IMR-90 (cell line): ENCODE results near the gene LSM14B. TPM values are rescaled to one million over a fixed set of nuclear protein-coding genes. Genes with fewer than 3 reads are reported as not detected.

Source experiments
- ATAC-seq: fragments of 200-7000 bp; cut with Tn5 transposase; 2 replicates; pipeline ENCODE4 v1.9.1; 2020; ENCODE audit warnings: low read depth, mild to moderate bottlenecking, moderate library complexity
- BruUV-seq: library from RNA; stranded (reverse); fragments of 400-500 nt; replicated peaks from 2 replicates; lab custom pipeline; 2021; lab: Mats Ljungman, UMichigan
- CTCF ChIA-PET: fragments of 300-600 bp; formaldehyde crosslinking; extraction: SDS; loops from one replicate; lab custom pipeline; 2021; ENCODE audit warnings: antibody characterized with exemption; lab: Yijun Ruan, JAX
- POLR2A ChIA-PET: fragments of 300-600 bp; sonication (Branson Sonifier 250); formaldehyde crosslinking; loops from one replicate; lab custom pipeline; 2022; ENCODE audit warnings: antibody characterized with exemption; ENCODE audit not compliant: unreplicated experiment; lab: Charles Lee
- DNase-seq: peaks from one replicate; pipeline ENCODE4 v3.0.0; 2013
- H2AFZ ChIP-seq: replicated peaks from 2 replicates; pipeline ENCODE3; 2013; ENCODE audit warnings: low read length, mild to moderate bottlenecking; ENCODE audit not compliant: poor library complexity
- H2AK5ac ChIP-seq: 2 replicates; pipeline ENCODE4 v1.6.1; 2013; ENCODE audit warnings: low read depth, low read length, inconsistent platforms
- H2AK9ac ChIP-seq: replicated peaks from 2 replicates; pipeline ENCODE3; 2013; ENCODE audit warnings: mild to moderate bottlenecking, low read depth, low read length, moderate library complexity; ENCODE audit not compliant: poor library complexity
- H2BK120ac ChIP-seq: 2 replicates; pipeline ENCODE4 v1.6.1; 2013; ENCODE audit warnings: low read depth, low read length, inconsistent platforms
- H2BK15ac ChIP-seq: 3 replicates; pipeline ENCODE4 v1.6.1; 2013; ENCODE audit warnings: low read depth, low read length, inconsistent platforms
- H2BK20ac ChIP-seq: 2 replicates; pipeline ENCODE4 v1.6.1; 2013; ENCODE audit warnings: low read depth, mild to moderate bottlenecking, inconsistent platforms, low read length, moderate library complexity
- H2BK5ac ChIP-seq: 2 replicates; pipeline ENCODE4 v1.6.1; 2013; ENCODE audit warnings: mild to moderate bottlenecking, low read depth, low read length, inconsistent platforms; ENCODE audit not compliant: poor library complexity, severe bottlenecking
- H3K14ac ChIP-seq: replicated peaks from 2 replicates; pipeline ENCODE4 v1.6.1; 2013; ENCODE audit warnings: low read depth, low read length, inconsistent platforms
- H3K18ac ChIP-seq: 2 replicates; pipeline ENCODE4 v1.6.1; 2013; ENCODE audit warnings: low read depth, low read length, control low read depth
- H3K23ac ChIP-seq: 2 replicates; pipeline ENCODE4 v1.6.1; 2013; ENCODE audit warnings: low read depth, low read length, inconsistent platforms
- H3K27ac ChIP-seq: 2 replicates; pipeline ENCODE4 v1.5.1; 2013; ENCODE audit warnings: mild to moderate bottlenecking, control low read depth, low read length; ENCODE audit not compliant: insufficient read depth
- H3K27me3 ChIP-seq: 2 replicates; pipeline ENCODE4 v1.6.1; 2013; ENCODE audit warnings: low read length; ENCODE audit not compliant: control insufficient read depth, insufficient read depth
- H3K36me3 ChIP-seq: 2 replicates; pipeline ENCODE4 v1.6.1; 2013; ENCODE audit warnings: low read length, mixed read lengths; ENCODE audit not compliant: control insufficient read depth, insufficient read depth
- H3K4ac ChIP-seq: 2 replicates; pipeline ENCODE4 v1.6.1; 2013; ENCODE audit warnings: low read depth, low read length, inconsistent platforms
- H3K4me1 ChIP-seq: 2 replicates; pipeline ENCODE4 v1.6.1; 2013; ENCODE audit warnings: low read length, mixed read lengths; ENCODE audit not compliant: control insufficient read depth, insufficient read depth
- H3K4me2 ChIP-seq: 2 replicates; pipeline ENCODE4 v1.6.1; 2013; ENCODE audit warnings: low read depth, mild to moderate bottlenecking, control low read depth, low read length, moderate library complexity
- H3K4me3 ChIP-seq: 2 replicates; pipeline ENCODE4 v1.5.1; 2013; ENCODE audit warnings: low read depth, mild to moderate bottlenecking, control low read depth, low read length, moderate library complexity; ENCODE audit not compliant: insufficient read depth
- H3K56ac ChIP-seq: 2 replicates; pipeline ENCODE4 v1.6.1; 2013; ENCODE audit warnings: low read length, inconsistent platforms; ENCODE audit not compliant: insufficient read depth; ENCODE audit errors: extremely low read depth
- H3K79me1 ChIP-seq, 2 experiments: 2 replicates each; pipeline ENCODE4 v1.6.1; 2013; ENCODE audit warnings: low read length in 2 of 2, inconsistent platforms in 1 of 2, low read depth in 1 of 2
- H3K9ac ChIP-seq: 2 replicates; pipeline ENCODE4 v1.6.1; 2013; ENCODE audit warnings: low read depth, low read length, control low read depth
- H3K9me1 ChIP-seq: 2 replicates; pipeline ENCODE4 v1.6.1; 2013; ENCODE audit warnings: low read length, inconsistent platforms; ENCODE audit not compliant: insufficient read depth
- H3K9me3 ChIP-seq: 2 replicates; pipeline ENCODE4 v1.6.1; 2013; ENCODE audit warnings: low read length; ENCODE audit not compliant: control insufficient read depth, insufficient read depth
- H4K20me1 ChIP-seq: 2 replicates; pipeline ENCODE4 v1.6.1; 2013; ENCODE audit warnings: low read length, inconsistent platforms; ENCODE audit not compliant: insufficient read depth
- H4K5ac ChIP-seq: 2 replicates; pipeline ENCODE4 v1.6.1; 2013; ENCODE audit warnings: mild to moderate bottlenecking, low read depth, low read length, control low read depth
- H4K8ac ChIP-seq, 2 experiments: 2 replicates each; pipeline ENCODE4 v1.6.1; 2013; ENCODE audit warnings: low read depth in 2 of 2, low read length in 2 of 2, control low read depth in 1 of 2, inconsistent platforms in 1 of 2
- H4K91ac ChIP-seq: 2 replicates; pipeline ENCODE4 v1.6.1; 2013; ENCODE audit warnings: low read depth, low read length, inconsistent platforms; ENCODE audit not compliant: insufficient read depth
- BHLHE40 ChIP-seq: fragments of 150-350 bp; IDR thresholded peaks from 2 replicates; pipeline ENCODE4 v1.6.1; 2016; ENCODE audit warnings: mild to moderate bottlenecking, low read depth, low read length
- CHD1 ChIP-seq: IDR thresholded peaks from 2 replicates; pipeline ENCODE4 v1.6.1; 2012; ENCODE audit warnings: low read depth, low read length, improper control_type of control experiment
- ELK1 ChIP-seq: fragments of 150-350 bp; IDR thresholded peaks from 2 replicates; pipeline ENCODE4 v1.6.1; 2016; ENCODE audit warnings: low read depth, mild to moderate bottlenecking, low read length, moderate library complexity, borderline replicate concordance
- MAFK ChIP-seq: IDR thresholded peaks from 2 replicates; pipeline ENCODE4 v1.6.1; 2012; ENCODE audit warnings: low read depth, low read length, improper control_type of control experiment
- MAZ ChIP-seq: IDR thresholded peaks from 2 replicates; pipeline ENCODE4 v1.6.1; 2012; ENCODE audit warnings: low read depth, mild to moderate bottlenecking, low read length, improper control_type of control experiment, moderate library complexity, borderline replicate concordance
- MXI1 ChIP-seq: IDR thresholded peaks from 2 replicates; pipeline ENCODE4 v1.6.1; 2012; ENCODE audit warnings: low read depth, mild to moderate bottlenecking, low read length, moderate library complexity, borderline replicate concordance
- POLR2A ChIP-seq: IDR thresholded peaks from 2 replicates; pipeline ENCODE4 v1.6.1; 2012; ENCODE audit warnings: mild to moderate bottlenecking, low read depth, low read length
- RAD21 ChIP-seq: IDR thresholded peaks from 2 replicates; pipeline ENCODE4 v1.6.1; 2012; ENCODE audit warnings: low read length, improper control_type of control experiment
- SMC3 ChIP-seq: fragments of 150-350 bp; IDR thresholded peaks from 2 replicates; pipeline ENCODE4 v1.6.1; 2016; ENCODE audit warnings: low read depth, mild to moderate bottlenecking, antibody characterized with exemption, low read length, moderate library complexity
- WGBS, 2 experiments: methylation state at CpG; one replicate each; pipeline versions ENCODE4 v1.1.5 to v1.1.7; 2013; ENCODE audit warnings: missing lambda C conversion rate in 2 of 2; ENCODE audit not compliant: insufficient read length in 1 of 2; ENCODE audit errors: extremely low coverage in 2 of 2; 5-methylcytosine and 5-hydroxymethylcytosine counted together
- dilution Hi-C: fragments of 300-500 bp; cut with HindIII; formaldehyde crosslinking; loops from one replicate; pipeline ENCODE4 v1.14.3; 2018; ENCODE audit warnings: low sequenced_read_pairs; ENCODE audit not compliant: unreplicated experiment
- in situ Hi-C: fragments of 300-500 bp; cut with MboI; formaldehyde crosslinking; loops from 3 replicates; pipeline ENCODE4 v1.14.3; 2019; ENCODE audit warnings: low sequenced_read_pairs, inconsistent platforms, mixed read lengths
- intact Hi-C: fragments of 100-400 bp; cut with micrococcal nuclease; formaldehyde crosslinking; loops from 2 replicates; pipeline ENCODE4 v1.10.0; 2022
- polyA plus RNA-seq, 3 experiments: library from polyadenylated mRNA; depleted of rRNA; stranded (reverse); fragments of >200 nt; gene quantifications; 2 replicates each; pipeline ENCODE4 v1.2.3, GENCODE V29; 2012; ENCODE audit warnings: low replicate concordance in 1 of 3
- total RNA-seq: library from RNA; depleted of rRNA; stranded (reverse); fragments of >200 nt; gene quantifications from 2 replicates; pipeline ENCODE4 v1.2.3, GENCODE V29; 2012
- TF ChIP-seq, protein P1 (sequence below): conservative IDR thresholded peaks from 2 replicates; pipeline ENCODE4 v1.5.1; 2012; ENCODE audit warnings: mild to moderate bottlenecking, low read depth, low read length, improper control_type of control experiment
- TF ChIP-seq, protein P2 (sequence below): fragments of 150-350 bp; IDR thresholded peaks from 2 replicates; pipeline ENCODE4 v1.6.1; 2017; ENCODE audit warnings: mild to moderate bottlenecking, antibody characterized with exemption, low read length, low read depth

LSM14B gene
- total and polyA plus RNA-seq, 2 of the 4 experiments (the other 2 are of a cell fraction) = 23.7 to 41.1 TPM

DNA sequence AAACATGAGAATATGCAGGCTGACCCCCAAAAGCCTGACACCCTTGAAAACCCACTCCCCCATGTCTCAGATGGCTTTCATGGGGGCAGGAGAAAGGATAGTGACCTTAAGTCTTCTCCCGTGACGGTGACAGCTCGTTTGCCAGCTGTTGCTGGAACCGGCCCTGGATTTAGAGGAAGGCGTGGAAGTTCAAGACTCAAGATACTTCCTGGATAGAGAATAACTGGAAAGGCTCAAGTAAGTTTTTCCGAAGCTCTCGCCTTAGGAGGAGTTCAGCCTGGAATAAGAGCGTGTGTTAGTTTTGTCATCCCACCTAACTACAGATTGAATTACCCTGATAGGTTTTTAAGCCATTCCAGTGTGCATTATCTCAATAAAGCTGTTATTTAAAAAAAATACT is 49.0 kb downstream of the LSM14B start:
- in situ Hi-C loops = no loop called here
- Histone ChIP-seq H3K18ac (no peak overlapping the region), H2BK15ac (no peak overlapping the region), H3K79me1 (peaks cover 1 to 6% of the 10 kb centered on the region in 2 experiments; a peak in 2 of 4 replicates), H3K36me3 (peaks cover 35% of the 10 kb centered on the region), H3K4me1 (no peaks in the 10 kb centered on the region), H2AFZ (no peak overlapping the region), H3K9ac (no peak overlapping the region), H3K27me3 (no peaks in the 10 kb centered on the region), H2AK5ac (no peak overlapping the region), H3K9me1 (0 out of 2 replicates have a peak, but pooled peaks cover 5% of the 10 kb centered on the region), H3K56ac (no peak overlapping the region), H4K8ac (no peak overlapping the region), H3K23ac (no peak overlapping the region), H3K4me3 (no peak overlapping the region), H3K9me3 (no peaks in the 10 kb centered on the region), H2BK5ac (no peak overlapping the region), H4K91ac (no peak overlapping the region), H2AK9ac (no peak overlapping the region), H2BK20ac (no peak overlapping the region), H4K5ac (no peak overlapping the region), H3K4ac (no peak overlapping the region), H4K20me1 (no peaks in the 10 kb centered on the region), H3K4me2 (no peak overlapping the region), H3K27ac (no peak overlapping the region), H3K14ac (no peak overlapping the region), H2BK120ac (no peak overlapping the region)
- ATAC-seq = no peak
- CTCF ChIA-PET = no interaction called here
- POLR2A ChIA-PET = no interaction called here
- no CpG with 5 or more reads among the region's 8 CpGs for WGBS, 2 experiments
- dilution Hi-C loops = no loop called here
- intact Hi-C loops = no loop called here
- no TSS peak for BruUV-seq
- DNase-seq = no peak
- TF ChIP-seq RAD21 = no peak
- TF ChIP-seq MXI1 = no peak
- no peak for TF ChIP-seq ELK1
- TF ChIP-seq MAZ = no peak
- TF ChIP-seq, protein P1, sequence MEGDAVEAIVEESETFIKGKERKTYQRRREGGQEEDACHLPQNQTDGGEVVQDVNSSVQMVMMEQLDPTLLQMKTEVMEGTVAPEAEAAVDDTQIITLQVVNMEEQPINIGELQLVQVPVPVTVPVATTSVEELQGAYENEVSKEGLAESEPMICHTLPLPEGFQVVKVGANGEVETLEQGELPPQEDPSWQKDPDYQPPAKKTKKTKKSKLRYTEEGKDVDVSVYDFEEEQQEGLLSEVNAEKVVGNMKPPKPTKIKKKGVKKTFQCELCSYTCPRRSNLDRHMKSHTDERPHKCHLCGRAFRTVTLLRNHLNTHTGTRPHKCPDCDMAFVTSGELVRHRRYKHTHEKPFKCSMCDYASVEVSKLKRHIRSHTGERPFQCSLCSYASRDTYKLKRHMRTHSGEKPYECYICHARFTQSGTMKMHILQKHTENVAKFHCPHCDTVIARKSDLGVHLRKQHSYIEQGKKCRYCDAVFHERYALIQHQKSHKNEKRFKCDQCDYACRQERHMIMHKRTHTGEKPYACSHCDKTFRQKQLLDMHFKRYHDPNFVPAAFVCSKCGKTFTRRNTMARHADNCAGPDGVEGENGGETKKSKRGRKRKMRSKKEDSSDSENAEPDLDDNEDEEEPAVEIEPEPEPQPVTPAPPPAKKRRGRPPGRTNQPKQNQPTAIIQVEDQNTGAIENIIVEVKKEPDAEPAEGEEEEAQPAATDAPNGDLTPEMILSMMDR = no peak
- TF ChIP-seq, protein P2, sequence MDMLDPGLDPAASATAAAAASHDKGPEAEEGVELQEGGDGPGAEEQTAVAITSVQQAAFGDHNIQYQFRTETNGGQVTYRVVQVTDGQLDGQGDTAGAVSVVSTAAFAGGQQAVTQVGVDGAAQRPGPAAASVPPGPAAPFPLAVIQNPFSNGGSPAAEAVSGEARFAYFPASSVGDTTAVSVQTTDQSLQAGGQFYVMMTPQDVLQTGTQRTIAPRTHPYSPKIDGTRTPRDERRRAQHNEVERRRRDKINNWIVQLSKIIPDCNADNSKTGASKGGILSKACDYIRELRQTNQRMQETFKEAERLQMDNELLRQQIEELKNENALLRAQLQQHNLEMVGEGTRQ = no peak
- TF ChIP-seq MAFK = no peak
- TF ChIP-seq SMC3 = no peak
- TF ChIP-seq CHD1 = no peak
- no peak for TF ChIP-seq BHLHE40
- no peak for TF ChIP-seq POLR2A
